ENCODE data around the gene RRBP1.

Gene RRBP1

GRCh38 chr20:17631576-17632319 lies 50.3 kb downstream of the RRBP1 start:
- no peak for DNase-seq

GRCh38 chr20:17630806-17631195 lies 51.2 kb downstream of the RRBP1 start:
- DNase-seq, result no peak

DNA sequence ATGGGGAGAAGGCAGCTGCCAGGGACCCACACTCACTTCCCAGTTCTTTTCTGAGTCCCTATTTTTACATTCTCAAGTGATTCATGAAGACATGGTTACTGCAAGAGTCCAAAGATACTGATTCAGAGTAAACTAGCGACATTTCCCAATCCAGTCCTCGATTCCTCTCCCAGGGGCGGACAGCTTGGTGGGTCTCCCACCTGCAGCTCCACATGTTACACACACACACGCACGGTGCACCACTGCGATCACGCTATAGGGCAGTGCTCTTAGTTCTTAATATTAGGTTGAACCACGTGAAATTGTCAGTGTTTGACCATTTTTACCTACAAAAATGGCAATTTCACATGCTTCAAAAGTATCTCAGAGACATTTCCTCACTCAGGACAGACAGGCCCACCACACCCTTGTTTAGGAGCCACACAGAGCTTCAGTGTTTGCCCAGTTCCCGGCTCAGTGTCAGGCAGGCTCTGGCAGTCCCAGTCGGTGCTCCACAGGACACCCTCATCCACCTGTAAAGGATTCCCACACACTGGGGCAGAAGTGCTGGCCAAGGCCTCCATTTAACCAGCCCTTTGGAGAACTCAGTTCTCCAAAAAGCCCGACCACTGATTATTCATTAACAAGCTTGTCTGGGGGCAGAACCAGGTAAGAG lies 51.8 kb downstream of the RRBP1 start:
- DNase-seq, result no peak

GRCh38 chr20:17629678-17630089 lies 52.4 kb downstream of the RRBP1 start:
- no peak for DNase-seq

GRCh38 chr20:17629025-17629424 lies 53.0 kb downstream of the RRBP1 start:
- no peak for DNase-seq

- no peak for DNase-seq
Measured at GRCh38 chr20:17628101-17628841, 53.8 kb downstream of the RRBP1 start.

DNA sequence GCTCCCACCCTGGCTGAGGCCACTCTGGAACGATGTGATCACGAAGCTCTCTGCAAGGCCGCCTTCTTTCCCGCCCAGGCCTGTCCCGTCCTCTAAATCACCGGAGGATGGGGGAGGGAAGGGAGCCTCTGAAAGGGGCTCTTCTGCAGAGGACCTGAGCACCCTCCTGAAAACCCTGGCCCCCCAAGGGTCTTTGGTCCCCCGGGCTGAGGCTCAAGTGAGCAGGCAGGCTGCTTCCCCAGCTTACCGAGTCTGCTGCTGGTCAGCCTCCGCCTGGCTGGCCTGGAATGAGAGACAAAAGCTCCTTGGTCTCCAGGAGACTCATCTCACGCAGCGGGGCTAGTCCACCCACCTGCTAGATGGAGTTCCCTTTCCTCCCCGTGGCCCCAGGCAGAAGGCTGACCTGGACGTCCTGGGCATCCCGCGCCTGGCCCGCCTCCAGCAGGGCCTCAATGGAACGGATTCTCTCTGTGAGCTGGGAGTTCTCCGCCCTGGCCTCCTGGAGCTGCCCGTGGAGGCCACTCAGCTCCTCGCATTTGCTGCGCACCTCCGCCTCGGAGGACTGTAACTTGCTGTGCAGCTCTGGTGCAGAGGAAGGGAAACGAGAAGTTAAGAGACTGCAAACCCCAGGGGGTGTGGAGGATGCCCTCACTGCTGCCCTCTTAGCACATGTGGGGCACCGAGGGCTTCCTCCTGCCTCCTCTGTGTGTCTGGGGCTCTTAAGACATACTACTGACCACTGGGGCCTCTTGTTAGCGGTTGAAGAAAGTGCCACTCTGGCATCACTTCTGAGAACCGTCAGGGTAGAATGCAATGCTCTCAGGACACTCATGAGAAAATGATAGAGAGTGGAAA lies 54.7 kb downstream of the RRBP1 start:
- DNase-seq, result no peak

DNA sequence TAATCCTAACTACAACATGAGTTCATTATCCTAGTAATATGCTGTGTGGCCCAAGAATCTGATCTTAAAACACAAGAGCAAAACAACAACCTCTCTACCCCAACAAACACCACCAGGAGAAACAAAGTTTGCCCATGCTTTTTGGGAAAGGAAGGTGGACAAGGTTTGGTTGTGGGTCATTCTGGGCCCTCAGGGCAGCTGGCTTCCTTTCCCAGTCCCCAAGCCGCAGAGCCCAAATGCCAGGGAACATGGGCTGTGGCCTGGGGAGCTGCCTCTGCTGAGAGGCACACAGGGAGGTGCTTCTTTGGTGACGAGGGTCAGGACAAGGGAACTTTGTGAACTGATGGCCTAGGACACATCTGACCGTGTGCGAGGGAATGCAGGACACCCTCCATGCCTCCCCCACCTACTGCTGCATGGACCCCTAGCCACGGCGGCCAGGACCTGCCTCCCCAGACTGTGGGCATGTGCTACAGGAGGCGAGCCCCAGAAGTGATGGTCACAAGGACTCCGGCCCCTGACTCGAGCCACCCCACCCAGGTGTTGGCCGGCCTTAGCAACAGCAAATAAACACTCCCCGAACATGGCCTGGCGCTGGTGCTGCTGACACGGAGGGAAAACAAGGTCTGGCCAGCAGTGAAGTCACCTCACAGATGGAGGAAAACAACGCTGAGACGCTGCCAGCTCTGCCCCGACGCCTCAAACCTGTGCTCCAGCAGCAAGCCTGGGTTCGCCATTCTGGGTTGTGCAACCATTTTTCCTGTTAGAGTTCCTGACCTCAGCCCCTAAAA lies 55.6 kb downstream of the RRBP1 start:
- no peak for DNase-seq

DNA sequence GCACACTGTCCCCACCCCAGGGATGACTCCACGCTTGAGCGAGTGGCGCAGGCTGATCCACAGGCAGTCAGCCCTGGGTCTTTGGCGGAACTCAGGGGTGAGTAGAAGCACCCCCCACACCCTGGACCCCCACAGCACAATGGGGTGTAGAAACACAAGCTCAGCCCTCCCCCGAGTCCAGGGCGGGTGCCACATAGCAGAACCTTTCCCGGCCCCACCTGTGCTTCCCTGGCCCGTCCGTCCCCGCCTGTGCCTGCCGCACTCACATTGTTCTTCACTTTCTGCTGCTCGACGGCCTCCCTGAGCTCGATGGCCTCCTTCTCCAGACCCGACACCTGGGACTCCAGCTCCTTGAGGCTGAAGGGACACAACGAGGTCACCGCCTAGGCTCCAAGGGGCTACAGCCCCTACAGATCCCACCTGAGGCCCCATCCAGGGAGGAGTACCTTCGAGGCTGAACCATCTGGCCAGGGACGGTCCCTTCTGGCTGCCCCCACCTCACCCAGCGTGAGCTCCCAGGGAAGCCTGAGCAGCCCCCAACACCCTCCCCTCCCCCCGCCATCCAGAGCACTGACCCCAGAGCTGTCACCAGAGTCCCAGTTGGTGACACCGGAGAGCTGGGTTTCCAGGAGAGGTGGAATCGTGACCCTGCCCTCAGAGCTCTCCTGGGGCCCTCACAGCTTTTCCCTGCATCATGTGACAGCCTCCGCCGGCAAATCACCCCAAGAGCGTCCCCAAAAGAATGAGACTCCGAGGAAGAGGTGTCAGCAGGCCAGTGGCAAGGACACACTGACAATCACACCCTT lies 56.6 kb downstream of the RRBP1 start:
- no peak for DNase-seq

GRCh38 chr20:17624551-17625245 lies 57.3 kb downstream of the RRBP1 start:
- no peak for DNase-seq

- no peak for DNase-seq
Measured at GRCh38 chr20:17624070-17624469, 58.0 kb downstream of the RRBP1 start.

- DNase-seq, result no peak
Measured at GRCh38 chr20:17622851-17623508, 59.1 kb downstream of the RRBP1 start.

DNA sequence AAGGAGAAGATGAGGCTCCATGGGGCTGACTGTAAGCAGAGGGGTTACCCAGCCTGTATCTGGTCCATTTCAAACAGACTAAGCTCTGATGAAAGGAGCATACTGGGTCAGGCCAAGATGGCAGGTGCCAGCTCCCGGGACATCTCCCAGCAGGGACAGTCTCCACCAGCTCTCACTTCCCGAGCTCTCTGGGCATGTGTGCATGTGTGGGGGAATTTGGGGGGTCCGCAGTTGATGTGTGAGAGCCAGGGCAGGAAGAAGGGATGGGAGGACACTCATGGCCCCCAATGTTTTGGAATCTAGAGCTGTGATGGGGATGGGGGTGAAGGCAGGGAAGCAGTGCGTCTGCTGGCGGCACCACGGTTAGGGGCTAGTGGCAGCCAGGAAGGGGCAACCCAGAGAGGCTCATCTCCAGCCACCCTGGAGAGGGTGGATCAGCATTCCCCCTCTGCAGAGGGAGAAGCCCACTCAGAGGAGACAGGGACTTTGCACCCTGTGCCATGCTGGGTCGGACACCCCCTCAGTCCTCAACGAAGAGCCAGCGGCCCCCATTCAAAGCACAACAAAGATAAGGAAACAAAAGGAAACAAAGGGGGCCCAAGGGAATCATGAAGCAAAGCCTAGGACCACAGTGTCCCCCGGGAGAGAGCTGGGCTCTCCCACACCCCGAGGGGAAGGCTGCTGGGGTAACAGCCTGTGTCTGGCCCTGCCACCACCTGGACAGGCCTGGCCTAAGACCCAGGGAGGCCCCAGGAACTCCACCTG lies 59.8 kb downstream of the RRBP1 start:
- no peak for DNase-seq

DNA sequence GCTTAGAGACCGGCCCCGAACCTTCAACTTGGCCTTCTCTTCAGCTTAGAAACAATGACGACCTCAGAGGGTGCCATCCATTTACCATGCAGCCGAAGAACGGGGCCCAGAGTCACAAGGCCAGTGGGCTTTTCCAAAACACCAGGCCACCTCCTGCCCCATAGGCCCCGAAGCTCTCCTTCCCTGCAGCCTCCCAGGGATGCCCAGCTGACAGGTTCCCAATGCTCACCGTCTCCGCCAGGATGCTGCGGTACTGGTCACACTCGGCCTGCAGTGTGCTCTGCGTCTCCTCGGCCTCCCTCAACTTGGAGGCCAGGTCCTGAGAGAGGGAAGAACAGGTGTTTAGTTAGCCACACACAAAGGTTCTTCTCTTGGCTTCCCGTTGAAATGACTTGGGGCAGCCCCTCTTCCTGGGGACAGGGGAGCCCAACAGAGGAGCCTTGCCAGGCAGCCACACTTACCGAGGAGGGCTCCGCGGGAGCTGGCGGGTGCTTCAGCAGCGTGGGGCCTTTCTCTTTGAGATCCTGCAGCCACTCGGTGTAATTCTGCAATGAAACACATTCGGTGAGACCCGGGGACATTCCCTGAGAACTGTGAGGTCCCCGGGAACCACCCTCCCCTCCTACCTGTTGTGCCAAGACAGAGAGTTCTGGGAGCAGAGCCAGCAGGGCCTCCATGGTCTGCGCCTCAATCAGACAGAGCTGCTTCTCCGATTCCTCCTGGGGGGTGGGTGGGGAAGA lies 60.6 kb downstream of the RRBP1 start:
- no peak for DNase-seq

DNA sequence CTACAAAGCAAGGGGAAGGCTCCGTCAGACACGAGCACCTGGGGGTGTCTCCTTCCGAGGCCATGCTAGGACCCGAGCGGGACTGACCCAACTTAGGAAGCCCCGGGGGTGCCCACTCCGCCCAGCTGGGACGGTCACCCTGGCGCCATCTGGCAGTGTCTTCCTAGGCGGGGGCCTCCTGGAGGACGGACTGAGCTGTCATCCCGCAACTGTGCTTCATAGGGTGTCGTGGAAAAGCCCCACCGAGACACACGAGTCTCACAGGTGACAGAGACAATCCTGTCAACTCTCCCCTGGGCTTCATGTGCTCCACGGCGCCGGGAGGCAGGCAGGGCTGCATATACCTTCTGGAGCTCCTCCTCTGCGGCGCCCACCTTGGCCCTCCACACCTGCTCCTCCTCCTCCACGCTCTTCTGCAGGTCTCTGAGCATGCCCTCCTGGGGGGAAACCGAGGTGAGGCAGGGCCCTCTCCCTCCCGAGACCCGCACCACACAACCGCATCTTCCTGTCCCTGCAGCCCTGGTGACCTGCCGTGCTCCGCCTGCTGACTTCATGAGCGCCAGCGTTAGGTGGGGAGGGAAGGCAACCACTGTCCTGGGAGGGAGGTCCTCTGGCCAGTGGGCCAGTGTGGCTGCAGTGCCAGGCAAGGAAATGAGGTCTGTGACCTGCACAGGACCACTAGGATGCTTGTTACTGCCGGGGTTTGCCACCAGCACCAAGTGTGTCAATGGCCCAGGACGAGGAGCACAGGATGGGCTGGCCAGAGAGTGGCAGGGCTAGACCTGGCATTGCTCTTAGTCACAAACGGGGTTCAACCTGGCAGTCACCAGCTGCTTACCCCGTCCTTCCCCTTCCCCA lies 61.4 kb downstream of the RRBP1 start:
- DNase-seq, result no peak

DNA sequence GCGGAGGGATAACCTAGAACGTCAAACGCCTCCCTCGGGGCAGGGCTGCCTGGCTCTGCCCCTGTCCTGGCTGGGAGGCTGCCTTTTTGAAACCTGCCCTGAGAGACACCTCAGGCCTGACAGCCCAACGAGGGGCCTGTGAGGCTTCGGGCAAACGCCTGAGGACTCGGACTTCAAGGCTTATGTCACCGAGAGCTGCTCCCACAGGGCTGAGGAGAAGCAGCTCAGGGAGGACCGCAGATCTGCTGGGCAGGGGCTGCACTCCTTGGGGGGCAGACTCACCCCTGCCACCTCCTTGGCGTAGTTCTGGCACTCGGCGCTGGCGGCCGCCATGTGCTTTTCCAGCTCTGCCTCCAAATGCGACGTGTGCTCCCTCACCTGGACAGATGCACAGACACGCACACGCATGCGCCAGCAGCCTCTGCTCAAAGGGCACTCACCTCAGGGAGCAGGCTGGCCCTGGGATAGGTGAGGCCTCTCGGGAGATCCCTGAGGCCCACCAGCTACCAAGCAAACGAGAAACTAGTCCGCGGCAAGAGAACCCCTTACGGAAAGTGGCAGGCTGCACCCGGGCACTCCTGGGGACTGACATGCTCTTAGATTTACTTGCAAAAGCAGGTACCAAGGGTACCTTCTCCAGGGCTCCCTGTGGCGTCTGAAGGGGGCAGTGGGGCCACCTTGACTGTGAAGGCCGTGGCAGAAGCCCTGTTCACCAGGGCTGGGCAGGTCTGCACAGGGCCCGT lies 62.5 kb downstream of the RRBP1 start:
- no peak for DNase-seq

DNA sequence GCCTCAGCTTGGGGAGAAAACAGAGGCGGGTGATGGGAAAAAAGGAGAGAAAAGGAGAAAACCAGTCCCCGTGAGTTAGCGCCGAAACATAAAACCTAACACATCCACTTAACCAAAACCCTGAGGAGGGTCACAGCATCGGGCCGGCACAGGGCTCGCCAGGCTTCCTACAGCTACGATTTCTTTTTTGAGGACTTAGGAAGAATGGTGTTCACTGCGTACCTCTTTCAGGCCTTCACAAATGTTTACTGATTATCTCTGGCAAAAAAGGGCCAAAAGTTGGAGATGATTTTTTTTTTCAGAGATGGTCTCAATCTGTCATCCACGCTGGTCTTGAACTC lies 63.4 kb downstream of the RRBP1 start:
- DNase-seq, result no peak
